Measurements from ENCODE around the gene DOCK4.

GRCh38 chr7:112252691-112253090 is 46.5 kb upstream of the DOCK4 start:
- TF ChIP-seq ZNF274 (IDR thresholded peaks at IDR 0.05; ENCODE audit: insufficient read depth, insufficient read length) (no peak), HDGF (IDR thresholded peaks at IDR 0.05) (no peak), CTCF (IDR thresholded peaks at IDR 0.05 in 2 of 3, conservative IDR thresholded peaks at IDR 0.05 in 1 of 3; ENCODE audit: control insufficient read depth in 2 of 3, extremely low read depth in 1 of 3, insufficient read depth in 1 of 3, low read depth in 3 of 3, low read length in 3 of 3) (no peak), POLR2A (IDR thresholded peaks at IDR 0.05; ENCODE audit: low read depth, low read length) (no peak), E2F4 (IDR thresholded peaks at IDR 0.05; ENCODE audit: low read depth, low read length) (no peak), ETV6 (conservative IDR thresholded peaks at IDR 0.05 in 1 of 2, IDR thresholded peaks at IDR 0.05 in 1 of 2; ENCODE audit: borderline replicate concordance in 1 of 2, low read depth in 1 of 2) (no peak), MYC (IDR thresholded peaks at IDR 0.05; ENCODE audit: insufficient read depth, insufficient read length, insufficient replicate concordance, low read length, severe bottlenecking) (no peak), ATF7 (IDR thresholded peaks at IDR 0.05; ENCODE audit: low read depth) (no peak), GABPA (IDR thresholded peaks at IDR 0.05; ENCODE audit: low read depth) (no peak), NKRF (conservative IDR thresholded peaks at IDR 0.05) (no peak), USF1 (IDR thresholded peaks at IDR 0.05; ENCODE audit: borderline replicate concordance, extremely low read length, insufficient read depth, low read depth, low read length) (no peak), CEBPB (IDR thresholded peaks at IDR 0.05; ENCODE audit: borderline replicate concordance in 1 of 2, low read depth in 2 of 2, low read length in 2 of 2) (no peak), ZBTB4 (CRISPR knock-in tag; IDR thresholded peaks at IDR 0.05) (no peak)
